Esophagus squamous epithelium (tissue), 4 donors: Measurements from ENCODE around the gene GABBR2.

ENCODE experiments used
- CTCF ChIP-seq, 6 experiments: fragments of 450-650 bp in 4 of 6; fragments of 200-600 bp in 2 of 6; sonication (generic) in 2 of 6; IDR thresholded peaks; one replicate each; pipeline ENCODE4 v1.5.1; 2016 to 2019; ENCODE audit warnings: antibody characterized with exemption in 6 of 6, mild to moderate bottlenecking in 4 of 6, moderate library complexity in 4 of 6
- POLR2A ChIP-seq, 4 donors: fragments of 450-650 bp; IDR thresholded peaks; one replicate each; pipeline ENCODE4 v1.6.1; 2017; ENCODE audit warnings: antibody characterized with exemption in 4 of 4, mild to moderate bottlenecking in 4 of 4, moderate library complexity in 3 of 4

DNA sequence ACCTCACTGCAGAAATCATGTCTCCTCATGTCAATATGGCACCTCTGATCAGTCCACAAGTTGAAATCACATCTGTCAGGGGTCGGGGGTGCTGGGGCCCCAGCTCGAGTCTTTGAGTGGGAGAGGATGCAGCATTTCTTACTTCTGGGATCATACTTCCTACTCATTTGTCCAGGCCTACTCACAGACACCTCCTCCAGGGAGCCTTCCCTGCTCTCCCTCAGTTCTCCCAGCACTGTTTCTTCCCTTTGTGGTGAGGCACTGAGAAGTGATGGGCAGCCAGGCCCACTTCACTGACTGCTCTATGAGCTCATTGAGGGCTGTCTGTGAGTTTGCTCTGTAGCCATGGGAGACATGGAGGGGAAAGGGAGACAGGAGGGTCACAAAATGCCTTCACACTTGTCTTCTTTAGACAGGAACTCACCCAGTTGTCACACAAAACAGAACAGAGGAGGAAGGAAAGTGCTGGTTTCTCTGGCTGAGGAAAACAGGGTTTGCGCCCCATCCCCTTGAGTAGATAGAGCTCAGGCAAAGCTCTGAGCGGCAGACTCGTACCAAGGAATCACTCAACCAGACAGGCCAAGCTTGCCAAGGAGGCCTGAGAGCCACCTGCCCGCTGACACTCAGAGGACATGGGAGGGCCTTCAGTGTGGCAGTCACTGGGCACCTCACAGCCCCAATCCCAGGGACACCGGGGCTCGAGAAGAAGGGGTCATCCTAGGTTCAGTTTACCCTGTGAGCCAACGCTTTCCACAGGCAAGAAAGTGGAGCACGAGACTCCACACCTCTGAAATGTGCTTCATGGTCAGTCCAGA is 152.9 kb downstream of the GABBR2 start:
- no peak for TF ChIP-seq CTCF (IDR thresholded peaks at IDR 0.05)
- TF ChIP-seq POLR2A (IDR thresholded peaks at IDR 0.05) = no peak
